Aorta (tissue), 5 donors: Measurements from ENCODE around the gene PAX7. TPM values are rescaled to one million over a fixed set of nuclear protein-coding genes. Genes with fewer than 3 reads are reported as not detected.

Experiments
- ATAC-seq: fragments of 200-7000 bp; cut with Tn5 transposase; one replicate; pipeline ENCODE4 v1.9.1; 2022; ENCODE audit warnings: moderate library complexity; ENCODE audit not compliant: low FRiP score
- DNase-seq, 2 donors: peaks; one replicate each; pipeline ENCODE4 v3.0.0-alpha.2; 2020
- H3K27ac ChIP-seq, 2 donors: one replicate each; pipeline ENCODE4 v1.5.1; 2013; ENCODE audit warnings: low read length in 2 of 2, mild to moderate bottlenecking in 2 of 2, moderate library complexity in 2 of 2, control low read depth in 1 of 2, inconsistent platforms in 1 of 2, low read depth in 1 of 2
- H3K27me3 ChIP-seq, 2 donors: one replicate each; pipeline ENCODE4 v1.6.1; 2013; ENCODE audit warnings: control low read depth in 1 of 2, low read length in 1 of 2, mild to moderate bottlenecking in 1 of 2, moderate library complexity in 1 of 2; ENCODE audit not compliant: insufficient read depth in 2 of 2, control insufficient read depth in 1 of 2
- H3K36me3 ChIP-seq, 2 donors: one replicate each; pipeline ENCODE4 v1.6.1; 2013; ENCODE audit warnings: control low read depth in 1 of 2, low read length in 1 of 2, mild to moderate bottlenecking in 1 of 2; ENCODE audit not compliant: insufficient read depth in 2 of 2, control insufficient read depth in 1 of 2
- H3K4me1 ChIP-seq, 2 donors: one replicate each; pipeline ENCODE4 v1.6.1; 2013; ENCODE audit warnings: low read length in 2 of 2, control low read depth in 1 of 2, mild to moderate bottlenecking in 1 of 2, moderate library complexity in 1 of 2; ENCODE audit not compliant: insufficient read depth in 2 of 2, control insufficient read depth in 1 of 2
- H3K4me3 ChIP-seq, 2 donors: one replicate each; pipeline ENCODE4 v1.5.1; 2013; ENCODE audit warnings: low read length in 2 of 2, control low read depth in 1 of 2, mild to moderate bottlenecking in 1 of 2
- H3K9me3 ChIP-seq: one replicate; pipeline ENCODE4 v1.6.1; 2013; ENCODE audit warnings: mild to moderate bottlenecking, low read length; ENCODE audit not compliant: control insufficient read depth
- WGBS, 2 donors: extraction: QIAGEN DNeasy Blood & Tissue Kit; methylation state at CpG; one replicate each; pipeline ENCODE4 v1.1.7; 2013; 5-methylcytosine and 5-hydroxymethylcytosine counted together
- intact Hi-C, 2 donors: fragments of 100-400 bp; cut with DNase I; formaldehyde crosslinking; loops; one replicate each; pipeline versions ENCODE4 v1.14.2 to v1.15.0; 2022
- polyA plus RNA-seq, 2 donors: library from polyadenylated mRNA; stranded (reverse); fragments of 200-250 nt; gene quantifications; one replicate each; pipeline ENCODE4 v1.2.3, GENCODE V29; 2013
- total RNA-seq, 2 donors: library from RNA; stranded (reverse); fragmentation: NEBNext Ultra II Directional; extraction: Animal tissue kit (Norgen Biotek cat#: 25700); gene quantifications; one replicate each; pipeline ENCODE4 v1.2.1, GENCODE V29; 2021
- donor health status: healthy with polysubstance abuse.
- donor health status: Bipolar disorder and iron deficiency.
- donor health status: DM: no; HTN: no; CAD: no.
- donor health status: DM: no; HTN: no; CAD: no.
- donor health status: DM: yes; HTN: yes; CAD: no.

The PAX7 gene
- total and polyA plus RNA-seq, 4 donors: not detected

DNA sequence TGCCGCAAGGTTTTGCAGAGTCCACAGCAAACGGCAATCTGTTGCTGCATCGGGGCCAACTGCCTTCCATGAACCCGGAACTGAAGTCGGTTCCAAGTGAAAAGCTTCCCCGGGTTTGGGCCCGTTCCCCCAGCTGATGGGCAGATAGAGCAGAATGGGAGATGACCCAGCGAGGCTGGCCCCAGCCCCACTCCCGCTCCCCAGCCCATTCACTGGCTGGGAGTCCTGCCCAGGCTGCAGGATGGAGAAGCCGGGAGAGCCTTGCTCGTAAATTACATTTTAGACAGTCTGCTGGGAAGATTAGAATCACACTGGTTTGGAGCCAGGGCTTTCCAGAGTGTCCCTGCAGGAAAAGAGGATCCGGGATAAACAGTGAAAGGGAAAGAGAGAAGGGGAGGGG lies 31.6 kb upstream of the PAX7 start:
- intact Hi-C loops: loop anchor here in 1 of 2 donors (5.0 kb wide), 1 partner anchor 278 kb away; no protein-coding TSS in a partner anchor
- peak in 1 of 2 donors; percentile 68 for DNase-seq
- H3K4me3 ChIP-seq: no peak overlapping the region
- no peaks in the 10 kb centered on the region for H3K36me3 ChIP-seq
- no peaks in the 10 kb centered on the region for H3K9me3 ChIP-seq
- H3K27me3 ChIP-seq: no peaks in the 10 kb centered on the region
- H3K4me1 ChIP-seq: no peaks in the 10 kb centered on the region
- H3K27ac ChIP-seq: no peak overlapping the region
- peak; percentile 61 for ATAC-seq
- WGBS, 2 donors: 6 to 8% methylated on average over 12 of the region's 12 CpGs

DNA sequence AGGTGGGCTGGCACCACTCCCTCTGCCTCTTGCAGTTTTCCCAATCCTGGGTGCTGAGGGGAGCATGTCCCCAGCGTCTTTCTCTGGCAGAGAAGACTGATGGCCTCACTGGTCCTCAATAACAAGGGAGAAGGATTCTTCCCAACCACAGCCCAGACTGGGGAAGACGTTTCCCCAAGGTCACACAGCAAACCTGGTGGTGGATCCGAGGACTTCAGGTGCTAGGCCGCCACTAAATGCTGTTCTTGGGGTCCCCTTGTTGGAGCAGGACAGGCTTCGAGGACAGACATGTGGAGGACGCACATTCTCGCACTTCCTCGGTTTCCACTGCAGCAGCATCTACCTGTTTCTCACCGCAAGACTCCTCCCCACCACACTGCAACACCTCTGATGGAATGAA lies 30.9 kb upstream of the PAX7 start:
- H3K4me3 ChIP-seq: no peak overlapping the region
- H3K27me3 ChIP-seq: no peaks in the 10 kb centered on the region
- no peaks in the 10 kb centered on the region for H3K9me3 ChIP-seq
- H3K27ac ChIP-seq: no peak overlapping the region
- ATAC-seq (no peak), DNase-seq (peak in 1 of 2 donors; percentile 26)
- H3K36me3 ChIP-seq: no peaks in the 10 kb centered on the region
- H3K4me1 ChIP-seq: no peaks in the 10 kb centered on the region
- intact Hi-C loops: loop anchor here (5.0 kb wide), 2 partner anchors 273 to 278 kb away; no protein-coding TSS in a partner anchor
- WGBS, 2 donors: 83 to 86% methylated on average over 9 of the region's 9 CpGs

DNA sequence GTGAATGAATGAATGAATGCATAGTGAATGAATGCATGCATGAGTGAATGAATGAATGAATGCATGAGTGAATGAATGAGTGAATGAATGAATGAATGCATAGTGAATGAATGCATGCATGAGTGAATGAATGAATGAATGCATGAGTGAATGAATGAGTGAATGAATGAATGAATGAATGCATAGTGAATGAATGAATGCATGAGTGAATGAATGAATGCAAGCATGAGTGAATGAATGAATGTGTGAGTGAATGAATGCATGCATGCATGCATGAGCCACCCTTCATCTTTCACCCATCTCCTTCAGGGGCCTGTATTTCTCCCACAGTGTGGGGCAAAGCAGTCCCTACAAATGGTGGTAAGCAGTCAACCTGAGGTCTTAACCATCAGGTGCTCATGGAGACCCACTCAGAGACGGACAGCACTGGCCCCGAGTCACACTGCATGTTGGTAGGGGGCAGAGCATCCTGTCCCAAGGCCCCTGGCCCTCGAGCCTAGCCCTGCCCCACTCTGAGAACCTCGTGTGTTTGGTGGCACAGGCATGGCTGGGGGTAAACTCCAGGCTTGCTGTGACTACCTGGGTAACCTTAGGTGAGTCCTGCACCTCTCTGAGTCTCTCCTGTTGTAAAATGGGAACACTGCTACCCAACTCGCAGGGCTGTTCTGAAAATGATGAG lies 28.0 kb upstream of the PAX7 start:
- H3K27me3 ChIP-seq: no peaks in the 10 kb centered on the region
- H3K36me3 ChIP-seq: no peaks in the 10 kb centered on the region
- WGBS, 2 donors: 60 to 70% methylated on average over 5 of the region's 5 CpGs
- no peak overlapping the region for H3K4me3 ChIP-seq
- DNase-seq: peak in 1 of 2 donors; percentile 34
- intact Hi-C loops: loop anchor here in 1 of 2 donors (5.0 kb wide), 1 partner anchor 270 kb away; no protein-coding TSS in a partner anchor
- no peak overlapping the region for H3K27ac ChIP-seq
- no peaks in the 10 kb centered on the region for H3K4me1 ChIP-seq
- ATAC-seq: no peak
- no peaks in the 10 kb centered on the region for H3K9me3 ChIP-seq

- 63 to 70% methylated on average over 13 of the region's 13 CpGs for WGBS, 2 donors
- peaks cover 0 to 1% of the 10 kb centered on the region in 2 donors for H3K27me3 ChIP-seq
Measured at GRCh38 chr1:18603212-18603852, 27.3 kb upstream of the PAX7 start.

DNA sequence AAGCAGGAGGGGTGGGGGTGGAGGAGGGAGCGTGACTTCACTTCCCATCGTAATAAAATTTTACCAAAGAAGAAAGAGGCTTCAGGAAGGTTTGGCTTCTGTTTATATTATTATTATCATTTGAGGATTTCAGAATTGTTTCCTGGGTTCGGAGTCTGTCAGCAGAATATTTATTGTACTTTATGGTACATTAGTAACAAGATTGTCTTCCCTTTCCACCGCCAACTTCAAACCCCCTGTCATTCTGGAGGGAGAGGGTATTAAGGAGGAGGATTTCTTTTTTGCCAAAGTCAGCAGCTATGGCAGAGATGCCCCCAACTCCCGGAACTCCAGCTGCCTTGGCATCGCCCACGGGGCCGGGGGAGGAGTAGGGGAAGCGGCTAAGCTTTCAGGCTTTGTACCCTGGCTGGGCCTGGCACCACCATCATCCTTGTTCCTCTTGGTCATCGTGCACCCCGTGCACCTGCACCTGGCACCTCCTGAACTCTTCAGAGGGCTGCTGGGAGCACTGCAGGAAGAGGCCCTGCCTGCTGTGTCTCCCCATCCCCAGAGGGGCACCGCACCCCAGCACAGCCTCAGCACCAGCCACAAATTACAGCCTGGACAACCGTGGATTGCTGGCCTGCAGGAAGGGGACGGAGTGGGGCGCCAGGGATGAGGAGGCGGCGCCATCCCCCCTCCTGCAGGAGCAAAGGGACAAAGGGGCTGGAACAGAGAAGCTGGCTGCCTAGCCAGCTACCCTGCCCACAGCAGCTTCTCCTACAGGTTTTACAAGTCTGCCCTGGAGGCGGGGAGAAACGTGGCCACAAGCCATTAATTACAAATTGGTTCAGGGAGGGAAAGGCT lies 24.0 kb upstream of the PAX7 start:
- H3K27me3 ChIP-seq: peaks cover 0 to 1% of the 10 kb centered on the region in 2 donors
- no peaks in the 10 kb centered on the region for H3K4me1 ChIP-seq
- H3K27ac ChIP-seq: no peak overlapping the region
- intact Hi-C loops: no loop called here
- no peaks in the 10 kb centered on the region for H3K9me3 ChIP-seq
- no peaks in the 10 kb centered on the region for H3K36me3 ChIP-seq
- H3K4me3 ChIP-seq: no peak overlapping the region
- DNase-seq (peak in 1 of 2 donors; percentile 46), ATAC-seq (no peak)
- WGBS, 2 donors: 76 to 79% methylated on average over 19 of the region's 19 CpGs

More at GRCh38 chr1:18603212-18603852, 27.3 kb upstream of the PAX7 start:
- H3K36me3 ChIP-seq: no peaks in the 10 kb centered on the region
- ATAC-seq (no peak), DNase-seq (peak in 1 of 2 donors; percentile 45)
- intact Hi-C loops: loop anchor here in 1 of 2 donors (5.0 kb wide), 1 partner anchor 269 kb away; no protein-coding TSS in a partner anchor
- no peak overlapping the region for H3K27ac ChIP-seq
- no peaks in the 10 kb centered on the region for H3K9me3 ChIP-seq
- no peak overlapping the region for H3K4me3 ChIP-seq
- H3K4me1 ChIP-seq: no peaks in the 10 kb centered on the region

DNA sequence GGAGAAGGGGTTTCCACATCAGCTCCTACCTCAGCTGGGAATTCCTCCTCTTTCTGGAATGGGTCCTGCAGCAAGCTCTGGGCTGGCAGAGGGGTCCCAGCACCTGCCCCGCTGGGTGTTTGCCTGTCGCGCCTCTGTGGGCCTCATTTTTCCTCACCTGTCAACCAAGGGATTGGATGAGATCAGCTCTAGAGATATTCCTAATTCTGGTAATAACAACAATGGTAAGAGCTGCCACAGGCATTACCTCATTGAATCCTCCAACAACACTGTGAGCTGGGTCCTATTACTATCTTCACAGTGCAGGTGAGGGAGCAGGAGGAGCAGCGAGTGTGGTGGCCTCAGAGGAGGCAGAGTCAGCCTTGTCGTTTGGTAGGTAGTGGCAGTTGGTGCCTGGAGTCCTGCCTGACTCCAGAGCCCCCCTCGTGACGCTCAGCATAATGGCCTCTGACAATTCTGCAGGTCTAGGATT lies 23.3 kb upstream of the PAX7 start:
- Histone ChIP-seq H3K9me3 (no peaks in the 10 kb centered on the region), H3K36me3 (no peaks in the 10 kb centered on the region), H3K27me3 (peaks cover 0 to 2% of the 10 kb centered on the region in 2 donors), H3K4me3 (no peak overlapping the region), H3K4me1 (no peaks in the 10 kb centered on the region), H3K27ac (no peak overlapping the region)
- intact Hi-C loops: no loop called here
- 80 to 84% methylated on average over 7 of the region's 7 CpGs for WGBS, 2 donors
- DNase-seq (peak in 1 of 2 donors; percentile 57), ATAC-seq (no peak)

DNA sequence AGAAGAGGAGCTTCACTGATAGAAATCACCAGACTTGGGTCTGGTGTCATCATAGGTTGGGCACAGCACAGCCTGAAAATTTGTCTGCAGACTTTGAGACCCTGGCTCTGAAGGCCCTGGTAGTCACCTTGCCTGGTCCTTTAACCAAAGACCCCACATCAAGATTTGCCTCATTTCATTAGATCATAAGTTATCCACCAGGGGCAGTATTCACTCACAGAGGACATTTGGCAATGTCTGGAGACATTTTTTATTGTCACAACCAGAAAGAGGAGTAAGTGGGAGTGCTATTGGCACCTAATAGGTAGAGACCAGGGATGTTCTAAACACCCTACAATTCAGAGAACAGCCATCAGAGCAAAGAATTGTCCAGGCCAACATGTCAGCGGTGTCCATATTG lies 22.1 kb upstream of the PAX7 start:
- DNase-seq: no peak
- Histone ChIP-seq H3K4me1 (no peaks in the 10 kb centered on the region), H3K36me3 (no peaks in the 10 kb centered on the region), H3K27me3 (peaks cover 0 to 3% of the 10 kb centered on the region in 2 donors), H3K27ac (no peak overlapping the region), H3K9me3 (no peaks in the 10 kb centered on the region), H3K4me3 (no peak overlapping the region)
- WGBS, 2 donors: 95 to 100% methylated on average over 1 of the region's 1 CpG
- intact Hi-C loops: no loop called here
- ATAC-seq: no peak

- ATAC-seq (no peak), DNase-seq (no peak)
- no peaks in the 10 kb centered on the region for H3K4me1 ChIP-seq
- H3K27ac ChIP-seq: no peak overlapping the region
- no peaks in the 10 kb centered on the region for H3K36me3 ChIP-seq
- whole genome bisulfite sequencing, 2 donors: 70 to 72% methylated on average over 8 of the region's 8 CpGs
- H3K27me3 ChIP-seq: peaks cover 0 to 3% of the 10 kb centered on the region in 2 donors
- no peak overlapping the region for H3K4me3 ChIP-seq
- intact Hi-C loops: no loop called here
- H3K9me3 ChIP-seq: no peaks in the 10 kb centered on the region
Measured at GRCh38 chr1:18611311-18611710, 19.3 kb upstream of the PAX7 start.
